Measurements from ENCODE around the gene PAXIP1. TPM values are rescaled to one million over a fixed set of nuclear protein-coding genes. Genes with fewer than 3 reads are reported as not detected.

PAXIP1 gene
- total RNA-seq, 1 donor from 2014 or later: 16.7 TPM

DNA sequence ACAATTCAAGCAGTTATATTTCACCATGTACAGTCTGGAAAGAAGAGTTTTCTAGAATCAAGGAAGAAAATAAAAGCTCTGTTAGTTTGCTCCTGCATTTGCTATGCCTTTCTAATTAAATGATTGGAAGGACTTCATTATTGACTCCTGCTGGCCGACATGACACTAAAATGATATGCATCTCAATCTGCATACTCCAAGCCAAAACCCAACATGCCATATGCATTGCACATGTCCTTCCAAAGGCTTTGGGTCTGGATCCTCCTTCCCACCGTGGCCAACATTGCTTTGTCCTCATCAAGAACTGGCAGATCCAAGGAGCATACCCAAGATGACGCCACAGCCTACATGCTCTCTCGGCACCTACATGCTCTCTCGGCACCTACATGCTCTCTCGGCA is 46.5 kb downstream of the PAXIP1 start:
- TF ChIP-seq, protein P1, sequence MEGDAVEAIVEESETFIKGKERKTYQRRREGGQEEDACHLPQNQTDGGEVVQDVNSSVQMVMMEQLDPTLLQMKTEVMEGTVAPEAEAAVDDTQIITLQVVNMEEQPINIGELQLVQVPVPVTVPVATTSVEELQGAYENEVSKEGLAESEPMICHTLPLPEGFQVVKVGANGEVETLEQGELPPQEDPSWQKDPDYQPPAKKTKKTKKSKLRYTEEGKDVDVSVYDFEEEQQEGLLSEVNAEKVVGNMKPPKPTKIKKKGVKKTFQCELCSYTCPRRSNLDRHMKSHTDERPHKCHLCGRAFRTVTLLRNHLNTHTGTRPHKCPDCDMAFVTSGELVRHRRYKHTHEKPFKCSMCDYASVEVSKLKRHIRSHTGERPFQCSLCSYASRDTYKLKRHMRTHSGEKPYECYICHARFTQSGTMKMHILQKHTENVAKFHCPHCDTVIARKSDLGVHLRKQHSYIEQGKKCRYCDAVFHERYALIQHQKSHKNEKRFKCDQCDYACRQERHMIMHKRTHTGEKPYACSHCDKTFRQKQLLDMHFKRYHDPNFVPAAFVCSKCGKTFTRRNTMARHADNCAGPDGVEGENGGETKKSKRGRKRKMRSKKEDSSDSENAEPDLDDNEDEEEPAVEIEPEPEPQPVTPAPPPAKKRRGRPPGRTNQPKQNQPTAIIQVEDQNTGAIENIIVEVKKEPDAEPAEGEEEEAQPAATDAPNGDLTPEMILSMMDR (IDR thresholded peaks at IDR 0.05): no peak
- no peak for TF ChIP-seq POLR2AphosphoS5 (IDR thresholded peaks at IDR 0.05; ENCODE audit: insufficient read depth in 1 of 2, low read depth in 1 of 2)
- TF ChIP-seq POLR2A (IDR thresholded peaks at IDR 0.05): no peak
- no peaks in the 10 kb centered on the region for H3K4me1 ChIP-seq
- H3K27me3 ChIP-seq: no peaks in the 10 kb centered on the region
- no peak for DNase-seq (ENCODE audit: extremely low spot score in 2 of 2)
- peaks cover 0 to 53% of the 10 kb centered on the region in 2 donors for H3K36me3 ChIP-seq
- no peaks in the 10 kb centered on the region for H3K9me3 ChIP-seq
- no peak overlapping the region for H3K4me3 ChIP-seq
- intact Hi-C loops (cut with DNase I): no loop called here
- no peak overlapping the region for H3K27ac ChIP-seq

DNA sequence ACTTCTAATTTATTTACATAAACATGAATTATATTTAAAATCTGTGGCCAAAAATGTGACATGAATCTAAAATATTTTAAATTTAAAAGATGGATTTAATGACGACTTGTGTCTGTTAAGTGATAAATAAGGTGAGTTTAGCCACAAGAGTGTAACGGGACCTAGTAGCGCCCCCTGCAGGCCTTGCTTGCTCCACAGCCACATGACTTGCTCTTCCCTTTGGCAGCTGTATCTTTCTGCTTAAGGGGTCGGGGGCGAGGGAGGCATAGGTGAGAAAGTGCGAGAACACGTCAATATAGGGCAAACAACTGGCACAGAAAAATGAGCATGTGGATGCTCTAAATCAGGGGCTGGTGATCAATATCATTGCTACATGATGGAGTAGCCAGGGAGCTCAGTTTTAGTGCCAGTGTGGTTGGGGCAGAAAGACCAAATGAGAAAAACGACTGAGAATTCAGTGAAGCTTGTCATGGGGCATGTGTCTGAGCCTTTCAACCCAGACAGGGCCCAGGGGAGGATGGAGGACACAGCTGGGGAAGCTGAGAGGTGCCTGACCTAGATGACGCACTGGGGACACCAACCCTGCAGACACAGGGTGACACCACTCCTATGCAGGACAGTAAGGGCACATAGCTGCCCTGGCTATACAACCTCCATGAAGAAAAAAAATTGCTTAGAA is 49.8 kb downstream of the PAXIP1 start:
- no peaks in the 10 kb centered on the region for H3K27me3 ChIP-seq
- no peak for TF ChIP-seq POLR2A (IDR thresholded peaks at IDR 0.05)
- TF ChIP-seq, protein P1 (IDR thresholded peaks at IDR 0.05): peak in 1 of 3 experiments; percentile 27
- H3K27ac ChIP-seq: no peak overlapping the region
- no peak for DNase-seq (ENCODE audit: extremely low spot score in 2 of 2)
- peaks cover 0 to 50% of the 10 kb centered on the region in 2 donors for H3K36me3 ChIP-seq
- H3K4me3 ChIP-seq: no peak overlapping the region
- intact Hi-C loops (cut with DNase I): no loop called here
- no peaks in the 10 kb centered on the region for H3K9me3 ChIP-seq
- no peaks in the 10 kb centered on the region for H3K4me1 ChIP-seq

DNA sequence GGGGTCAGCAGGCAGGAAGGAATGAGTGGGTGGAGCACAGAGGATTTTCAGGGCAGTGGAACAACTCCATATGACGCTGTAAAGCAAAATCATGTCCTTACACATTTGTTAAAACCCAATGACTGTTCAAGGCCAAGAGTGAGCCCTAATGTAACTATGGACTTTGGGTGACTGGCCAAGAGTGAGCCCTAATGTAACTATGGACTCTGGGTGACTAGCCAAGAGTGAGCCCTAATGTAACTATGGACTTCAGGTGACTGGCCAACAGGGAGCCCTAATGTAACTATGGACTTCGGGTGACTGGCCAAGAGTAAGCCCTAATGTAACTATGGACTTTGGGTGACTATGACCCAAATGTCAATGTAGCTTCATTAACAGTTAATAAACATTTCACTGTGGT is 52.0 kb downstream of the PAXIP1 start:
- Histone ChIP-seq H3K27ac (no peak overlapping the region), H3K27me3 (no peaks in the 10 kb centered on the region), H3K36me3 (peaks cover 0 to 56% of the 10 kb centered on the region in 2 donors), H3K4me3 (no peak overlapping the region), H3K9me3 (no peaks in the 10 kb centered on the region), H3K4me1 (no peaks in the 10 kb centered on the region)
- no peak for DNase-seq (ENCODE audit: extremely low spot score in 2 of 2)
- TF ChIP-seq POLR2A (IDR thresholded peaks at IDR 0.05) (no peak), POLR2AphosphoS5 (IDR thresholded peaks at IDR 0.05; ENCODE audit: insufficient read depth in 1 of 2, low read depth in 1 of 2) (no peak)
- TF ChIP-seq, protein P1 (IDR thresholded peaks at IDR 0.05): no peak
- intact Hi-C loops (cut with DNase I): no loop called here

DNA sequence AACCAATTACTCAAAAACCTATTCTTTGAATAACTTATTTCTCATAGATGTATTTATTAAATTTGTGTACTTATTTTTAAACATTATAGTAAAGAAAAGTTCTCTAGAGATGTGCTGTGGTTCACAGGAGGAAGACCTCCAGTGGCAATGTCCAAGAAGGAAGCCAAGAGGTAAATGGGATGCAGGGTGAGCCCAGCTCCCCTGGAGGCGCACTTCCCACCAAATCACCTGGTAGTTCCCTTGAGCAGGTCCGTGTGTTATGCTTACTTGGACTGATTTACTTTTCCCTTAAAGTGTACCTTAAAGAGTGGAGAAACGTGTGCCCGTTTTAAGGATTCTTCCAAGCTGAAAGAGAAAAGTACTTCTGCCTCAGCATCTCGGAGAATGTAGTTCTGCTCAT is 55.3 kb downstream of the PAXIP1 start:
- no peak for TF ChIP-seq POLR2AphosphoS5 (IDR thresholded peaks at IDR 0.05; ENCODE audit: insufficient read depth in 1 of 2, low read depth in 1 of 2)
- TF ChIP-seq POLR2A (IDR thresholded peaks at IDR 0.05): no peak
- TF ChIP-seq, protein P1 (IDR thresholded peaks at IDR 0.05): no peak
- Histone ChIP-seq H3K4me3 (no peak overlapping the region), H3K9me3 (no peaks in the 10 kb centered on the region), H3K27me3 (no peaks in the 10 kb centered on the region), H3K36me3 (peaks cover 0 to 76% of the 10 kb centered on the region in 2 donors), H3K27ac (no peak overlapping the region), H3K4me1 (no peaks in the 10 kb centered on the region)
- DNase-seq (ENCODE audit: extremely low spot score in 2 of 2): no peak
- intact Hi-C loops (cut with DNase I): loop anchor here (10.0 kb wide), 1 partner anchor 407 kb away; no protein-coding TSS in a partner anchor

DNA sequence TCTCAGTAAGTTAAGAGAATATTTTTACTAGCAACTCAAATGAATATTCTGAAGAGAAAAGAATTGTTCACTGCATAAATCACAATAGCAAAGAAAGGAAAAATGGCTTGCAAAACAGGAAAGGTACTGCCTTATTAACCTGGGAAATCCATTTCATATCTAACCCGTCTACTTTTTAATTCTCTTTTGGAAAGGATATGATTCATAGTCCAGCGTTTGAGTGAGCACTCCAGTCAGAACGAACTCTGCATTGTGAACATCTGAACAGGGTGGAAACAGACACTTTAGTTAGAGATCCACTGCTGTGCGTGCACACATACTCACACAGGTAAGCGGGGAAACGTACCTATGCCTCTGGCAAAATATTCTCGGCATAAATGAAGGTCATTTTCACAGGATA is 56.8 kb downstream of the PAXIP1 start:
- Histone ChIP-seq H3K36me3 (peaks cover 0 to 70% of the 10 kb centered on the region in 2 donors), H3K4me1 (no peaks in the 10 kb centered on the region), H3K4me3 (no peak overlapping the region), H3K27ac (no peak overlapping the region), H3K9me3 (no peaks in the 10 kb centered on the region), H3K27me3 (no peaks in the 10 kb centered on the region)
- no peak for TF ChIP-seq POLR2AphosphoS5 (IDR thresholded peaks at IDR 0.05; ENCODE audit: insufficient read depth in 1 of 2, low read depth in 1 of 2)
- TF ChIP-seq, protein P1 (IDR thresholded peaks at IDR 0.05): no peak
- TF ChIP-seq POLR2A (IDR thresholded peaks at IDR 0.05): no peak
- intact Hi-C loops (cut with DNase I): loop anchor here (10.0 kb wide), 1 partner anchor 409 kb away; no protein-coding TSS in a partner anchor
- DNase-seq (ENCODE audit: extremely low spot score in 2 of 2): no peak

Measured in vagina (tissue), 2 donors.